HG02981 (cell line): ENCODE results near the gene OR2J2.
"Not testable (repeated sequence)": the region's sequence is repeated elsewhere in the genome, so short reads cannot be mapped to it uniquely, and the experiment has no call there.

Source experiments
- ATAC-seq: cut with Tn5 transposase; IDR thresholded peaks from one replicate; pipeline ENCODE4 v1.9.1; 2021; ENCODE audit warnings: mild to moderate bottlenecking, moderate library complexity; ENCODE audit not compliant: unreplicated experiment

The OR2J2 gene

DNA sequence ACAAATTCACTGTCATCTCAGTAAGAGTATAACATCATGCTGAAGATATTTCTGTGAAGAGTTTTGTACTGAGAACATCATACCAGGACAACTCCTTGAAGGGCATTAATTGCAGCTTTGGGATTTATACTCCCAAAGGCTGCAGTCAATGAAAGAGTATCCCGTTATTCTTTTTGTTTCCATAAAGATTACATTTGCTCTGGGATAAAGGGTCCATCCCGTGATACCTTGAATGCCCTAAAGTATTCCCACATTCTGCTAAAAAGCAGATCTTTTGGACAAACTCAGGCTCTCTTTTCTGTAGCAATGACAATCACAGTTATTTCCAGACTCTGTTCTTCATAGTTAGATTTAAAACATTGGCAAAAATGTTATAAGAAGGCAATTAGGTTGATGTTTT, at the start of gene OR2J2:
OR2J2 (plus strand) TSS at position 301 of the 400 bp plus-strand sequence. CDS start 2,729 bp downstream, outside the sequence.
- ATAC-seq, result not testable (repeated sequence)

DNA sequence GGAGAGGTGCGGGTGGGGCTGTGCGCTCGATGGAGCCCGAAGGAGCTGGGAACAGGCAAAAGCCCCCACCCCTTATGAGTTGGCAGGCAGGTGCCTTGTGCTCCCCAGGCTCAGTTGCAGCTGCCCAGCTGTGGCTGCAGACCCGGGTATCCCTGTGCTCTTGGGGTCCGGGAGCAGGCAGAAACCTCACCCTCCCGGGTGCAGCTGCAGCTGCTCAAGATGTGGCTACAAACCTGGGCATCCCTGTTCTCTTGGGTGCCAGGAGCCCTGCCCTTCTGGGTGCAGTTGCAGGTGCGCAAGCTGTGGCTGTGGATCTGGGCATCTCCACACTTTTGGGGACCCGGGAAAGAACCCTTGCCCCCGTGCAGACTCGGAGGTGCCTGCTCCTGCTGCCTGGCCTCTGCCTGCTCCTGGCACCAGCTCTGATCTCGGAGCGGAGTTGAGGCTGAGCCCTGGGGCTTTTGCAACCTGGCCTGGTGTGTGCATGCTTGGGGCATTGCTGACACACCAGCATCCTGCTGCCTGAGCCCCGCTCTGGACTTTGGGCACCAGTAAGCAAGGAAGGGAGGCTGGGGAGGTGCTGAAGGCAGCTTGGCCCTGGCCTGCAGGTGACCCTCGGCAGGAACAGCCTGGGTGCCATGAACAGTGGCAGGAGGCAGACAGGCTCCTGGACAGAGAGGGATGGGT, 41.2 kb upstream of the OR2J2 start:
- ATAC-seq, result no peak

DNA sequence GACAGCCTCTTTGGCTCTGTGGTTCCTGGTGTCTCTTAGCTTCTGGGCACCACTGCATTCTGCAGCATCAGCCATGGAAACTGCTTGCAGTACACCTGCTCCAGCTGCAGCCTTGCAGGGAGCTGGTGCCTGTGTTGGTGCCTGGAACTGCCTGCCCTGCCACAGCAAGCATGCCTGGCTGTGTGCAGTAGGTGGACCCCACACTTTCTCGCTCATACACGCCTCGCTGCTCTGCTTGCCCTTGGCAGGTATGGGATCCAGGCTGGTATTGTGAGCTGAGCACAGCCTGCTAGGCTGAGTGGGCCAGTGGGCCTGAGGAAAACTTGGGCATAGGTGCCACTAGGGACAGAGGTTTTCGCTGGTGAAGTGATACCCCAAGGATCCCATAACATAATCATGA, 40.1 kb upstream of the OR2J2 start:
- ATAC-seq, result no peak

DNA sequence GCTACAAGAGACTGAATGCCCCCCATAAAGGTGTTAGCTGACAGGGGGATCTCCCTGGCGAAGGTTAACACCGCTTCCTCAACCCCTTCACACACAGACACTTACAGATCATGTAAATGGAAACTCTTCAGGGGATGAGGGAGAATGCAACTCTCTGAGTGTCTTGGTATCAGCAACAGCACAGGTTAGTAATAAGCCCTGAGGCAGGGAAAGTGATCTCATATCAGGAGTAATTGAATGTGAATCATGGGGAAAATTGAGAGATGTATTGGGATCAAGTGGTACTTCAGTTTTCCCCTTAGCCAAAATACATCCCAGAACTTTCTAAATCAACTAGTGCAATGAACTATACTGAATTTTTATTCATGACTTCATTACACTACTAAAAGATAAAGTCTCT, 39.0 kb upstream of the OR2J2 start:
- no peak for ATAC-seq

DNA sequence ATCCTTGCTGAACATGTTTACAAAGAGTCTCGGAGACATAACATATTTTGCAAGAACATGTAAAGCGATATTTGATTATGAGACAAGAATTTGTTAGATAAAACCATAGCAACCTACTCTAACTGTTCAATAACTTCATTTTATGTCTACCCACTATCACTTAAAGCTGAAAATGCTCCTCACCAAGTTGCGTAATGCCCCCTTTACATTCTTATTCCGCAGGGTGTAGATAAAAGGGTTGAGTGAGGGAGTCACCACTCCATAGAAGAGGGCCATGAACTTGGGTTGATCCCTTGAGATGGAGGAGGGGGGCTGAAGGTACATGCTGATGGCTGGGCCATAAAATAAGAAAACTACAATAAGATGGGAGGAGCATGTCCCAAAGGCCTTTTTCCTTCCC, 33.0 kb upstream of the OR2J2 start:
- no peak for ATAC-seq

DNA sequence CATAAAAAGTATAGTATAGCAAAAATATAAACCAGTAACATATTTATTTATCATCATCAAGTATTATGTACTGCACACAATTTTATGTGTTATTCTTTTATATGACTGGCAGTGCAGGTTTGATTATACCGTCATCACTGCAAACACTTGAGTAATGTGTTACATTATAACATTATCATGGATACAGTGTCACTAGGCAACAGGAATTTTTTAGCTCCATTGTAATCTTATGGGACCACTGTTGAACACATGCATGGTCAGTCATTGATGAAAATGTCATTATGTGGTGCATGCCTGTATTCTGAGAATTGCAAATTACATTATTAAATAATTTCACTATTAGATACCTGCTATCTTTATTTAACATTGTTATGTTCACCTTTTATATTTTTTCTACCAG, 29.1 kb upstream of the OR2J2 start:
- ATAC-seq, result no peak

DNA sequence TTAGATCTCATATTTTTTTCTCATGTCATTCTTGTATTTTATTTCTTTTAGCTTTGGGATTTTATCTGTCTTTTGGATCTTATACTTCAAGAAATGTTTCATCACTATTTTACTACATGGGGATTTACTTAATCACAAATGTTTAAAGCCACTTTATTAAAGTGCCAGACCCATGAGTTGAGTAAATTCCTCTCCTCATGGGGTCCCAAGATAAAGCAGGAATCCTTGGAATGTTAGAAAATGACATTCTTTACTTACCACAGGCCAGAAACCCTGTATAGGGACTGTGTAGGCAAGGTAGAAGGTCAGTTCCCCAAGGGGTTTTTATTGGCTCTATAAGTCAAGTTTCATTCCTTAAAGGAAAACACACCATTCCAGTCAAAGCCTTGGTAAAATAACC, 28.4 kb upstream of the OR2J2 start:
- ATAC-seq, result no peak

DNA sequence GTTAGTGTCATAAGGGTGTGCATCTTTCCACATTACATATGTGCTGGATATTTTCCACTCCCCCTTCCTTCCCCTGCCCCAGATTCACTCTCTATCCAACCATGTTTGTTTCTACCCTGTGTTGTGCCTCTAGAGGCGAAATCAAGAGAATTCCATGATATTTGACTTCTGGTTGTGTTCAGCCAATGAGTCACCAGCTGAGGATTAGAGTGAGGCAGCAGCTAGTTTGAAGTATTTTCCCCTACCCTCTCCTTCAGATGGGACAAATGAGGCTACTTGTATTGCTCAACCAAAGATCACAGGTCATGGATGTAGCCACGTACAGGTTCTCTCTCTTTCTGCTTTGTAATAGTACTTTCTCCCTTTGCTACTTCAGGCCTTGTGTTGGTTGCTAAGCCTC, 24.5 kb upstream of the OR2J2 start:
- ATAC-seq, result no peak

DNA sequence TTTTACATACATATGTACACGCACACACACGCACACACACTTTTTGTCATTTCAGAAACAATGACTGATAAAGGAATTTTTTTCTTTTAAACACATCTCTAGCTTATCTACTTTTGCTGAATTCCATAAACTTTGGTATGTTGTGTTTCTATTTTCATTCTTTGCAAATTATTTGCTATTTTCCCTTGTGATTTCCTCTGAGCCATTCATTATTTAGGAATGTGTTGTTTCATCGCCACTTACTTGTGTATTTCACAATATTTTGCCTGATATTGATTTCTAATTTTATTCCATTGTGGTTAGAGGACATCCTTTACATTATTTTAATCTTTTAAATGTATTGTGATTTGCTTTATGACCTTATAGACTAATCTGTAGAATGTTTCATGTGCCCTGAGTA, 23.6 kb upstream of the OR2J2 start:
- no peak for ATAC-seq

DNA sequence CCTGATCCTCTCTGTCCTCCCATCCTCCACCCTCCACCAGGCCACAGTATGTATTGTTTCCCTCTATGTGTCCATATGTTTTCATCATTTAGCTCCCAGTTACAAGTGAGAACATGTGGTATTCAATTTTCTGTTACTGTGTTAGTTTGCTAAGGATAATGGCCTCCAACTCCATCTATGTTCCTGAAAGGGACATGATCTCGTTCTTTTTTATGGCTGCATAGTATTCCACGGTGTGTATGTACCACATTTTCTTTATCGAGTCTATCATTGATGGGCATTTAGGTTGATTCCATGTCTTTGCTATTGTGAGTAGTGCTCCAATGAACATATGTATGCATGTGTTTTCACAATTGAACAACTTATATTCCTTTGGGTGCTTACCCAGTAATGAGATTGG, 21.3 kb upstream of the OR2J2 start:
- ATAC-seq, result not testable (repeated sequence)

DNA sequence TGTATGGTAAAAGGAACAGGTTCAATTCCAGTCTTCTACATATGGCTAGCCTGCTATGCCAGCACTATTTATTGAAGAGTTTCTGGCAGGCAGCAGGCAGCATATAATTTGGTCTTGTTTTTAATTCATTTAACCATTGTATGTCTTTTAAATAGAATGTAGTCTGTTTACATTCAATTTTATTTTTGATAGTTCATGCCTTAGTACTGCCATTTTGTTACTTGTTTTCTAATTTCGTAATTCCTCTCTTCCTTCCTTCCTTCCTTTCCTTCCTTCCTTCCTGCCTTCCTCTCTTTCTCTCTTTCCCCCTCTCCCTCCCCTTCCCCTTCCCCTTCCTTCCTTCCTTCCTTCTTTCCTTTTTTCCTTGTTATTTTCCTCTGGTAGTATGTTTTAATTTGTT, 17.6 kb upstream of the OR2J2 start:
- no peak for ATAC-seq

DNA sequence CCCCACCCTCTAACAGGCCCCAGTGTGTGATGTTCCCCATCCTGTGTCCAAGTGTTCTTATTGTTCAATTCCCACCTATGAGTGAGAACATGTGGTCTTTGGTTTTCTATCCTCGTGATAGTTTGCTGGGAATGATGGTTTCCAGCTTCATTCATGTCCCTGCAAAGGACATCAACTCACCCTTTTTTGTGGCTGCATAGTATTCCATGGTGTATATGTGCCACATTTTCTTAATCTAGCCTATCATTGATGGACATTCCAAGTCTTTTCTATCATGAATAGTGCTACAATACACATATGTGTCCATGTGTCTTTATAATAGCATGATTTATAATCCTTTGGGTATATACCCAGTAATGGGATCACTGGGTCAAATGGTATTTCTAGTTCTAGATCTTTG, 15.5 kb upstream of the OR2J2 start:
- not testable (repeated sequence) for ATAC-seq

DNA sequence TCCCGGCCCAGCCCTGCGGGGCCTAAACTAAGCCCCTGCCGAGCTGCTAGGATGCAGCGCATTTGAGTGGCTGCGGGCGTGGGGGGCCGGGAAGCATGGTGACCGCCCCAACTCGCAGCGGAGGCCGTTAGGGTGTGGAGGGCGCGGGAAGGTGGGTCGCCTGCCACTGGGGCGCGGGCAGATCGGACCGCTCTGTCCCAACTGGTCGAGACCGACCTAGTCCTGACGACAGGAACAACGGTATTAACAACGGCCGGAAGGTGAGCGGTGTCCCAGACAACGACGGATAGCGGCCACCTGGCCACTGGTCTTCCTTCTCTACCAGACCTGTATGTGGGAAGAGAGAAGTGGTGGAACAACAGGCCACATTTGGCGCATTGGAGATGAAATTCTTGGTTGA, 10.8 kb upstream of the OR2J2 start:
- not testable (repeated sequence) for ATAC-seq

DNA sequence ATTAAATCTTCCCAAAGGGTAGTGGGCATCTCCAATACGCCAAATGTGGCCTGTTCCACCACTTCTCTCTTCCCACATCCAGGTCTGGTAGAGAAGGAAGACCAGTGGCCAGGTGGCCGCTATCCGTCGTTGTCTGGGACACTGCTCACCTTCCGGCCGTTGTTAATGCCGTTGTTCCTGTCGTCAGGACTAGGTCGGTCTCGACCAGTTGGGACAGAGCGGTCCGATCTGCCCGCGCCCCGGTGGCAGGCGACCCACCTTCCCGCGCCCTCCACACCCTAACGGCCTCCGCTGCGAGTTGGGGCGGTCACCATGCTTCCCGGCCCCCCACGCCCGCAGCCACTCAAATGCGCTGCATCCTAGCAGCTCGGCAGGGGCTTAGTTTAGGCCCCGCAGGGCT, 5.1 kb upstream of the OR2J2 start:
- ATAC-seq, result not testable (repeated sequence)

DNA sequence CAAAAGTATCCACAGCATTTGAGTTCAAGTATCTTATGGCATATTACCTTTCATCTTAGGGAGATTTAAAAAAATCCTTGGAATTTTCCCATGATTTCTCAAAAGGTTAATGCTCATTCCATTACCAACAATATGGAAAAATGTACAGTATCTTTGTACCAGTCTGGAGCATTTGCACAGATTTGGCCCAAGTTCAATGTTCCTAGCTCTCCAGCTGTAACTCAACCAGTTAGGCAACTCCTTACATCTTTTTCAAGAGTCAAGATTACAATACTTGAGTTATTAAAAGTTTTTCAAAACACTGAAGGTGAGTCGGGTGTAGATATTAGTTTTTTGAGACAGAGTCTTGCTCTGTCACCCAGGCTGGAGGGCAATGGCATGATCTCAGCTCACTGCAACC, 1.0 kb downstream of the OR2J2 start:
- ATAC-seq, result no peak

DNA sequence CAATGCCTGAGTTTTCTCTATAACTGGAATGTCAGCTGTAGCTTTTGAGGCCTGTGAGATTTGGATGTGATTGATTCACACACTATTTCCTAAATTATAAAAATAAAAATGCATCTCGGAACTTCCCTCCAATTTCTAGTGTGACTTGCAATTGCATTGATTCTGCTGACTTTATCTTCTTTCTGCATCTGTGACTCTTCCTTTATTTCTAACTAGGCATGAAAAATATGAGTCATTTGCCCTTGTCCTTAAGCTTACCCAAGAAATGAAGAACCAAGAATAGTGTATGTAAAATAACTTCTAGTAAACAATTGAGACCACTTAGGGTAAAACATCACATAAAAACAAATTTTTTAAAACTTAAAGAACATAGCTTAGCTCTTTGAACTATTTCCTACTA, 12.9 kb downstream of the OR2J2 start:
- ATAC-seq, result no peak

DNA sequence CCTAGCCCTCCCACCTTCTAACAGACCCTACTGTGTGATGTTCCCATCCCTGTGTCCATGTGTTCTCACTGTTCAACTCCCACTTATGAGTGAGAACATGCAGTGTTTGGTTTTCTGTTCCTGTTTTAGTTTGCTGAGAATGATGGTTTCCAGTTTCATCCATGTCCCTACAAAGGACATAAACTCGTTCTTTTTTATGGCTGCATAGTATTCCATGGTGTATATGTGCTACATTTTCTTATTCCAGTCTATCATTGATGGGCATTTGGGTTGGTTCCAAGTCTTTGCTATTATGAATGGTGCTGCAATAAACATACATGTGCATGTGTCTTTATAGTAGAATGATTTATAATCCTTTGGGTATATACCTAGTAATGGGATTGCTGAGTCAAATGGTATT, 18.0 kb downstream of the OR2J2 start:
- not testable (repeated sequence) for ATAC-seq

DNA sequence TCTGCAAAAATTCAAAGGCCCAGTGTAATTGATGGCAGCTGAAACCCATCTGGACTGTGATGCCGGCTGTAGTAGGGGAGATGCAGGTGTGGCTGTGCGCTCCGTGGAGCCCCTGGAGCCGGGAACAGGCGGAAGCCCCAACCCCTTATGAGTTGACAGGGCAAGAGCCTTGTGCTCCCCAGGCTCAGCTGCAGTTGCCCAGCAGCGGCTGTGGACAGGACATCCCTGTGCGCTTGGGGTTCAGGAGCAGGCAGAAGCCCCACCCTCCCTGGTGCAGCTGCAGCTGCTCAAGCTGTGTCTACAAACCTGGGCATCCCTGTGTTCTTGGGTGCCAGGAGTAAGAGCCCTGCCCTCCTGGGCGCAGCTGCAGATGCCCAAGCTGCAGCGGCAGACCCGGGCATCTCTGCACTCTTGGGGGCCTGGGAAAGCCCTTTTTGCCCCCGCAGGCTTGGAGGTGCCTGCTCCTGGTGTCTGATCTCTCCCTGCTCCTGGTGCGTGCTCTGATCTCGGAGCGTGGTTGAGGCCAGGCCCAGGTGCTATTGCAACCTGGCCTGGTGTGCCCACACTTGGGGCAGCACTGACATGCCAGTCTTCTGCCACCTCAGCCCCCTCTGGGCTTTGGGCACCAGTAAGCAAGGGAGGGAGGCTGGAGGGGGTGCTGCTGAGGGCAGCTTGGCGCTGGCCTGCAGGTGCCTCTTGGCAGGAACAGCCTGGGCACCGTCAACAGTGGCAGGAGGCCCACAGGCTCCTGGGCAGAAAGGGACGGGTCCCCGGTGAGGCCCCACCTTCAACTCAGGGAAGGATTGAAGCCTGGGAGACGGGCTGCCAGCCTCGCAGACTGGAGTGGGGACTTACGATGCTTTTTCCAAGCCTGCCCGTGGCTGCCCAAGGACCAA, 30.3 kb downstream of the OR2J2 start:
- ATAC-seq, result no peak

DNA sequence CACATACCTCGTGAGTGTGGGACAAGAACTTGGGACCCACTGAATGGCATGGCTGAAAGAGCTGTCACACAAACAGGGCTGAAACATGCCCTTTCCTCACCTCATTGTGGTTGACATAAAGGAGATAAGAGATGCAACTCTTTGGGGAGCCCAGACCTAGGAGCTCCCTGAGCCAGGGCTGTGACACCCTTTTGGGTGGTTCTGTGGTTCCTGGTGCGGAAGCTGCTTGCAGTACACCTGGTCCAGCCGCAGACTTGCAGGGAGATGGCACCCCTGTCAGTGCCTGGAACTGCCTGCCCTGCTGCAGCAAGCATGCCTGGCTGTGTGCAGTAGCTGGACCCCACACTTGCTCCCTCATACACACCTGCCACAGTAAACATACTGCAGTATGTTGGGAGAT, 31.3 kb downstream of the OR2J2 start:
- no peak for ATAC-seq

DNA sequence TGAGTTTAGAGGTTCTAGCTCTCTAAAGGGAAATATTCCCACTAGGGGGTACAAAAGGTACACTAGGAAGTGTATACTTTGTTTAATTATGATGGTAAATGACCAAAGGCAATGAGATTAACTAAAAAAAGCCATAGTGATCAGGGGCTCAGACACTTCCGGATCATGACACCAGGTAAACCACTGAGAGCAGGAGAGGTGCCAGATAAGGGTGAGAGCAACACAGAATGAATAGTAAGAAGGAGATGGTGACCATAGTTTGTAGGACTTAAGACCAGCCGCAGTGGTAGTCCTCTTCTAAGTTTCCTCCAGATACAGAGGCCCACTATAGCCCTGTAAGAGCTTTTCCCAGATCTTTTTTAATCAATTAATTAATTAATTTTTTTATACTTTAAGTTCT, 40.8 kb downstream of the OR2J2 start:
- no peak for ATAC-seq

DNA sequence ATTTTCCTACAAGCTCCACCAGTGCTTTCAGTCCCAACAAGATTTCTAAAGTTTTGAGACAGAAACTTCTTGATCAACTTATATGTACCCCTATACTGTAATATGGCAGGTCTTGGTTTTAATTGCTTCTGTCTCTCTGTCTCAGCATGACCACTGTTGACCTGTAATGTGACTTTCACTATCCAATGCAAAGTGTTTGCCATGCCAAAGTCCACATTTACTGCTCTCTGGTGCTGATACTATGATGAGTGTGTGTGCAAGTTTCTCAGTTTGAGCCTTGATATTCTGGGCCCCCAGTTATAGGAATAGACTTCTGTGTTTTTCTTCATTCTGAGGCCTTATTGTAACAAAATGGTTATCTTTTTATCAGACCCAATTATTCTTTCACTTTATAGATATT, 45.8 kb downstream of the OR2J2 start:
- ATAC-seq, result no peak

DNA sequence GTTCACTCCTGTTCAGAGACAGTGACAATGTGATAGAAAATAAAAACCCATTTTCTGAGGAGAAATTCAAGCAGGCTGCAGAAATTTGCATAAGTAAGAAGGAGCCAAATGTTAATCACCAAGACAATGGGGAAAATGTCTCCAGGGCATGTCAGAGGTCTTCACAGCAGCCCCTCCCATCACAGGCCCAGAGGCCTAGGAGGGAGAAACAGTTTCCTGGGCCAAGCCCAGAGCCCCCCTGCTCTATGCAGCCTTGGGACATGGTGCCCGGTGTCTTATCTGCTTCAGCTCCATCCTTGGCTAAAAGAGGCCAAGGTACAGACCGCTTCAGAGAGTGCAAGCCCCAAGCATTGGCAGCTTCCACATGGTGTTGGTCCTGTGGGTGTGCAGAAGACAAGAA, 46.5 kb downstream of the OR2J2 start:
- ATAC-seq, result not testable (repeated sequence)
